Amniotic epithelial cell (primary cell): ENCODE data around the gene HSPB1.
"Not testable (repeated sequence)": the region's sequence is repeated elsewhere in the genome, so short reads cannot be mapped to it uniquely, and the experiment has no call there.

ENCODE experiments used
- DNase-seq: peaks from one replicate; pipeline ENCODE4 v3.0.0-alpha.2; 2010; ENCODE audit warnings: low read depth

Gene HSPB1

GRCh38 chr7:76302347-76303201 lies at the start of gene HSPB1:
Gene HSPB1 (plus strand): TSS chr7:76302673. CDS start chr7:76302713, 40 bp downstream.
- peak; percentile 86 for DNase-seq

- DNase-seq = no peak
Measured at GRCh38 chr7:76254781-76255180, 47.7 kb upstream of the HSPB1 start.

- DNase-seq = no peak
Measured at GRCh38 chr7:76257973-76258372, 44.5 kb upstream of the HSPB1 start.

- no peak for DNase-seq
Measured at GRCh38 chr7:76259124-76260093, 43.1 kb upstream of the HSPB1 start.

DNA sequence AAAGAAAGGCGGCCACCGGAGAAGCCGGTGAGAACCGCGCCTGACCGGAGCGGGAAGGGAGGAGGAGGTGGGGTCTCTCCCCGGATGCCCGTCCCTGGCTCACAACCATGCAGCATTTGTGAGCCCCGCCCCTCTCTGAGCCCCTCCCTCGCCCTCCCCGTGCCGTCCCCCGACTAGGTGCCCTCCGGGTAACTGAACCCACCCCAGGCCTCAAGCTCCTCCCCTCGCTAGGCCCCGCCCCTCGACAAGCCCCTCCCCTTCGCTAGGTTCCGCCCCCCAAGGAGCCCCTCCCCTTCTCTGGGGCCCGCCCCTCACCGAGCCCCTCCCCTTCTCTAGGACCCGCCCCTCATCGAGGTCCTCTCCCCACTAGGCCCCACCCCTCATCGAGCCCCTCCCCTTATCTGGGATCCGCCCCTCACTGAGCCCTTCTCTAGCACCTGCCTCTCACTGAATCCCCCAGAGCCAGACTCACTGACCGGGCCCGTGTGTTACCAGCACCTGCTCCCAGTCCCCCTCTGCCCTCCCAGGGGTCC lies 42.2 kb upstream of the HSPB1 start:
- peak; percentile 30 for DNase-seq

- no peak for DNase-seq
Measured at GRCh38 chr7:76261329-76261728, 41.1 kb upstream of the HSPB1 start.

DNA sequence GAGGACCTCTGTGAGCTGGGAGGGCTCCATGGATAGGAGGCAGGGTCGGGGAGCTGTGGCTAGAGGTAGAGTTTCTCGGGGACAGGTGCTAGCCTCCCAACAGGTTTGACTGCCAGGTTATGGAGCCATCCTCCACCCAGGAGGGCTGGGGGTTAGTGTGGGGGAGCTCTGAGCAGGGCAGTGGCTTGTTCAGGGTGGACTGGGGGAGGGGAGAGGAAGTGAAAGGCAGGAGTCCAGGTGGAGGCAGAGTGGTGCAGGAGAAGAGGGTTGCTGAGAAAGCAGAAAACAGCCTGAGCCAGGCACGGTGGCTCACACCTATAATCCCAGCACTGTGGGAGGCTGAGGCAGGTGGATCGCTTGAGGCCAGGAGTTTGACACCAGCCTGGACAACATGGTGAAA lies 40.5 kb upstream of the HSPB1 start:
- DNase-seq = no peak

DNA sequence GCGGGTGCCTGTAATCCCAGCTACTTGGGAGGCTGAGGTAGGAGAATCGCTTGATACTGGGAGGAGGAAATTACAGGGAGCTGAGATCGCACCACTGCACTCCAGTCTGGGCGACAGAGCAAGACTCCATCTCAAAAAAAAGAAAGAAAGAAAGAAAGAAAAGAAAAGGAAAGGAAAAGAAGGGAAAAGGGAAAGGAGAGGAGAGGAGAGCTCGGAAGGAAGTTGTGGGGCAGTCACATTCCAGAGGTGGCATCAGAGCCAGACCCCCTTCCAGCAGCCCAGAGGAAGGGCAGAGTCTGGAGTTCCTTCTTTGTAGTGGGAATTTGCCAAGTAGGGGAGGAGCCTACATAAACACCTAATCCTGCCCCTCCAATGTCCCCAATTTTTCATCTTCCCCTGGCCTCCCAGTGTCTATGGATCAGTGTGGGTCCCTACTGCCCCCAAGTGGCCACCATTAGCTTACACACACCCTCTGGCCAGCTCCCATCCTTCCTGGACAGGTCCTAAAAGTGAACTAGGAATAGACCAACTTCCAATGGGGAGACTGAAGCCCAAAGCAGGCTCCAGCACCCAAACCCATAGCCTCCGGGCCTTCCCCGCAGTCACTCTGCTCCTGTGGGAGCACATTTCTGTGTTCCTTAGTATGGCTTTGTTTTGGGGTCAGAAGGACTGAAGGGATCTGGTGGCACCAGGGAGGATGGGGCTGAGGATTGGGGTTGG lies 39.6 kb upstream of the HSPB1 start:
- DNase-seq = peak; percentile 54

- DNase-seq = no peak
Measured at GRCh38 chr7:76265299-76265698, 37.2 kb upstream of the HSPB1 start.

GRCh38 chr7:76267107-76267893 lies 35.2 kb upstream of the HSPB1 start:
- no peak for DNase-seq

DNA sequence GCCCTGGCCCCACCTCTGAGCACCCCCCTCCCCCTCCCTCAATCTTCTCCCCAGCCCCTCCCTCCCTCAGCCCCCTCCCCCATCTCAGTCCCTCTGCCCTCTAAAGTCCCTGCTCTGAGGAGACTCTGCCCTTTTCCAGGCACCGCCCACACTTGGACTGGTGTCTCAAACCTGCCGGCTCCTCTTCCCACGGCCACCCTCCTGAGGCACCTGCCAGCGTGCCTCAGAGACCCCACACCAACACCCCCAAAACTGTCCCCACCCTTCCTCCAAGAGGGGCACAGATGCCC lies 34.6 kb upstream of the HSPB1 start:
- DNase-seq = no peak

GRCh38 chr7:76268376-76268775 lies 34.1 kb upstream of the HSPB1 start:
- no peak for DNase-seq

DNA sequence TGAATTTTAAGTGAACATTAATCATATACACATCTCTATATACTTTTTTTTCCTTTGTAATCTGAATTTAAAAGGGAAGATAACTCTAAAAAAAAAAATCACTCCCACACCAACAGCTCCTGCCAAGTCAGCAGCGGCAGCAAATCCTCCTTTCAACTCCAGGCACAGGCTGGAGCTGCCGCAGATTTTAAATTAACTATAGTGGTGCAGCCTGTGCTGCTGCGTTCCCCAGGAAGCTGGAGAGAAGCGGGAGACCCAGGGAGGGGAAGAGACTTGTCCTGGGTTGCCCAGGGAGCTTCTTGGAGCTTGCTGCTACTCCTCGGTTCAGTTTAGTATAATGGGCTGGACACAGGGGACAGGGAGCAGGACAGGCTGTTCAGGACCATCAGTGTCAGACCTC lies 32.6 kb upstream of the HSPB1 start:
- peak; percentile 46 for DNase-seq

GRCh38 chr7:76271384-76271783 lies 31.1 kb upstream of the HSPB1 start:
- not testable (repeated sequence) for DNase-seq

- DNase-seq = no peak
Measured at GRCh38 chr7:76272142-76272541, 30.3 kb upstream of the HSPB1 start.

DNA sequence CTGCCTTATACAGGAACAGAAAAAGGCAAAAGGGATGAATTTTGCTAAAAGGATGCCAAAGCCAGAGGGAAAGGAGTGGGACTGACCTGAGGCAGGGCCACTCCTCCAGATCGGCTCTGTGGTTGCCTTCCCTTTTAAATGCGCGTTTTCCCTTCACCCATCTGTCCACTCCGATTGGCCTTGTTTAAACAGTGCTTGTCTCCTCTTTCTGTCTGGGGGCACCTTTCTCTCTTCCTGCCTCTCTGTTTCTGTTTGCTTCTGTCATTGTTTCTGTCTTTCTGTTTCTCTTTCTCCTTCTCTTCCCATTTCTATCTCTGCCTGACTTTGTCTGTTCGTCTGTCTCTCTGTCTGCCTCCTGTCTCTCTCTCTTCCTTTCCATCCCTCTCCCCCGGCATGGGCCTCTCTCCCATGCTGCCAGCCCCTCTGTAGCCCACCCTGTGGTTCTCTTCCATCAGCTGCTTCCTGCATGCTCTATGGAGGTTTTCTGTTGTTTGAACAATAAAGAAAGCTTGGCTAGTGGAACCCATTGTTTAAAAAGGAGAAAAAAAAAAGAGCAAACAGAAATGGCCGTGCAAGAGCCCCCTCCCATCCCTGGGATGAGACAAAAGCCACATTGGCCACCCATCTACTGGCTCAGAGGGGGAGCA lies 29.5 kb upstream of the HSPB1 start:
- no peak for DNase-seq

GRCh38 chr7:76273503-76273902 lies 29.0 kb upstream of the HSPB1 start:
- no peak for DNase-seq

GRCh38 chr7:76278540-76278939 lies 23.9 kb upstream of the HSPB1 start:
- peak; percentile 50 for DNase-seq

GRCh38 chr7:76280408-76280807 lies 22.1 kb upstream of the HSPB1 start:
- no peak for DNase-seq

- DNase-seq = no peak
Measured at GRCh38 chr7:76281006-76281705, 21.3 kb upstream of the HSPB1 start.
